T47D (cell line): ENCODE results near the gene CHST11.

Source experiments
- DNase-seq, 2 experiments: peaks; one replicate each; pipeline versions ENCODE4 v3.0.0 to v3.0.0-alpha.2; 2011 to 2012; ENCODE audit warnings: low read depth in 1 of 2, low spot score in 1 of 2
- JUND ChIP-seq: IDR thresholded peaks from 2 replicates; pipeline ENCODE4 v1.6.1; 2012; ENCODE audit warnings: low read depth
- in situ Hi-C: cut with HindIII; loops from 2 replicates; pipeline ENCODE4 v1.10.0; 2016; ENCODE audit warnings: low sequenced_read_pairs, low pct_unique_long_range_greater_than_20kb

The CHST11 gene

DNA sequence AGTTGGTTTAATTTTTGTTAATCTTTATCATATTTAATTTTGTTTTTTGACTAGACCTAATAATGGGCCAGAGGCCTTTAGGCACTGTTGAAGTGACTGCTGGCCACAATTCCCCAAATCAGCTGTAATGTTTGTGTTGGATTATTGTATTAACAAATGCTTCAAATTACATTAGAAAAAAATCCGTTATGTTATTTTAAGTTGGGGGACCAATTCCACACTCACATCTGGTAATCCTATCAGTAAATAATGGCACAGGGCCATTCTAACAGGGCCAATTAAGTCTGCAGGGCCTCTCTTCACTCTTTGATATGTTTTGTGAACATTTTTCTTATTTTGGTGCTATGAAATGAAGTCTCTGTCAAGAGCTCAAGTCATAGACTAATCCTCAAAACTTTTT is 39.6 kb downstream of the CHST11 start:
- in situ Hi-C loops = no loop called here
- no peak for TF ChIP-seq JUND
- no peak for DNase-seq

DNA sequence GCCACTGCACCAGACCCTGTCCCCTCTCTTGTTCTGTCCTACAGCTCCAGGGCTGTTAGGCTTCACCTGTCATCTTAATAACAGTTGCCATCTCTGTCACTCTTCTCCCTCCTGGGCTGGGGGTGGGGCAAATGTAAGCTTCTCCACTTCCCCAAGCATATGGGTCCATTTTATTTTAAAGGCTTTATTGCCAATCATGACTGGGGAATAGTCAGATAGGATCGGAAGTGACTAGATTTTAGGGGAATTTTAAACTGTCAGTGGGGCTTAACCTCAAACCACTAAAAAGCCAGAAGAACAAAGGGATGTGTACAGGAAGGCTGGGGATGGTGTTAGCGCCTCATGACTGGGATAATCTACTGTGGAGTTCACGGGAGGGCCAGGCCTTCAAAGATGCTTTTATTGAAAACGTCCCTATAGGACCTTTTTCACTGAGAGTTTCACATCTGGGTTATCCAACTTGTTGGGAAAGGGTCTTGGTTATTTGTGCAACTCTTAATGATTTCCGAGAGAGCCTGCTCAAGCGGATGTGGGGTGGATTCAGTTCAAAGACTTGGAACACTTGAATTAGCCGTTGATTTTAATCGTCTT is 41.6 kb downstream of the CHST11 start:
- TF ChIP-seq JUND = no peak
- no peak for DNase-seq
- in situ Hi-C loops = no loop called here

DNA sequence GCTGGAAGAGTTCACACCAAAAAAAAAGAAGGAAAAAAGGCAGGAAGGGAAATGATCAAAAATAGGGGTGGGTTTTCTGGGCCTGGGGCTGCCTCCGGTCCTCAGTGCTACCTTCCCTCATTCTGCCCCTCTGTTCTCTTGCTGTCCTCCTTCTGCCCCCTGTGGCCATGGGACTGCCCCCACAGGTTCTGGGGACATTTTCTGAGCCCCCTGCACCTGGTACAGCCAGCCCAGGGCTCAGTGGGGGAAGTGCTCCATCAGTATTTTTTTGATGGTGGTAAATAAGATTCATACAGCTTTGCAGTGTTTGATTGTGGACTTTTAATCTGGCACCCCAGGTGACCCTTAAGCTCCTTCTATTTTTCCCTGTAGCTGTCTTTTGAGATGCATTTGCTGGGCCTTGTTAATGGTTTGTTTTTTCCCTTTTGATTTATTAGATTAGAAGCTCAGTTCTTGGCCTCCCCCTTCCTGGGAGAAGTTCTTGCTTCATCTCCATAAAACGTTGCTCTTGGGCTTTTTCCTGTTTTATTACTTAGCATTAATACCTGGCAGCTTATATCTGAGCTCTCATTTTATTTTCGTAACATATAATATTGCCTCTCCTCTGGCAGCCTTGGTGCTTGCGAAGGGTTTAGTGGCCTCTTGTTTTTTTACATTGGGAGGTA is 43.1 kb downstream of the CHST11 start:
- in situ Hi-C loops = no loop called here
- DNase-seq = no peak
- TF ChIP-seq JUND = no peak

DNA sequence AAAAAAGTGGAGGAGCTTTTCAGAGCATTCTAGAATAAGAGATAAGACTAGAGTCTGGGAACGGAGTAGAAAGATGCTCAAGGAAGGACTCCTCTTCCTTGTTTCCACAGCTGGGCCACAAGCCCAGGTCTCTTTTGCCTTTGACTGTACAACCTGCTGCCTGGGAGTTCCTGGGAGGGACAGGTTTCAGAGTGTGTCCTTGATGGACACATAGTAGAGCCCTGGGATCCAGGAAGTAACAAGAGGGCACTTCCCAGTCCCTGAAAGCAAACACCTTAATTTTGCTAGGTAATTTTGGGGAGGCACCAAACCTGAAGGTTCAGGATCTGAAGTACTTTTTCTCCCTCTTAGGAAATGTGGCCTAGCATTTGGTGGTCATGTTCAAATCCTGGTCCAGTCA is 44.4 kb downstream of the CHST11 start:
- DNase-seq = no peak

DNA sequence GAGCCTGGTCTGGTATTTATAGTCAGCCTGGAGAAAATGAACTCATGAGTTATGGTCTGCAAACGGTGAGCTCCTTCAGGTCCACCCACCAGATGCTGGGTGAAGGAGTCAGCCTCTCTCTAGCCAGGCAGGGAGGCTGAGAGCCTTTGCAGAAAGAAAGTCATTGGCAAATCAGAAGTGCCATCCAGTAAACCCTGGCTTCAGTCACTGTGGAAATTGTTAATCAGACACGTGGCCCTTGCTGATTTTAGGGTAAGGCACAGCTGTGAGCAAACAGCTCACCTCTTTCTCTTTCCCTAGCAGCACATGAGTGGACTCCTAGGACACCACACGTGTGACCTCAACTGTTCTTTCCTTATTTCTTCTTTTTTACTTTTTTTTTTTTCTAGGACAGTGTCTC is 44.9 kb downstream of the CHST11 start:
- no peak for TF ChIP-seq JUND
- DNase-seq = no peak
- in situ Hi-C loops = no loop called here

More for the DNA sequence above, 44.4 kb downstream of the CHST11 start:
- in situ Hi-C loops = no loop called here
- no peak for TF ChIP-seq JUND

DNA sequence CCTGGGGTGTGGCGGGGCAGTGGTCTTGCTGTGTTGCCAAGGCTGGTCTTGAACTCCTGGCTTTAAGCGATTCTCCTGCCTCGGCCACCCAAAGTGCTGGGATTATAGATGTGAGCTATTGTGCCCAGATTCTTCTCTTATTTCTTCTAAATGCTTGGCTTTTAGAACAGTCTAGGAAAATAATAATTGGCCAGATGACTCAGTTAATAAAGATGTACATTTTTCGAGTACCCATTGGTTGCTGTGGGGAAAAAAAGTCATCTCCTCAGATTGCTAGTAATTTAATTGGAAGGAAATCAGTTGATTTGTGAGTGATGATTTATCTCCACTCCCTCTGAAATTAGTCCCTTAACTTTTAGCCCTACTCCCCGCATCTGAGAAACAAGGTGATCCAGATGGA is 45.5 kb downstream of the CHST11 start:
- in situ Hi-C loops = no loop called here
- no peak for TF ChIP-seq JUND

DNA sequence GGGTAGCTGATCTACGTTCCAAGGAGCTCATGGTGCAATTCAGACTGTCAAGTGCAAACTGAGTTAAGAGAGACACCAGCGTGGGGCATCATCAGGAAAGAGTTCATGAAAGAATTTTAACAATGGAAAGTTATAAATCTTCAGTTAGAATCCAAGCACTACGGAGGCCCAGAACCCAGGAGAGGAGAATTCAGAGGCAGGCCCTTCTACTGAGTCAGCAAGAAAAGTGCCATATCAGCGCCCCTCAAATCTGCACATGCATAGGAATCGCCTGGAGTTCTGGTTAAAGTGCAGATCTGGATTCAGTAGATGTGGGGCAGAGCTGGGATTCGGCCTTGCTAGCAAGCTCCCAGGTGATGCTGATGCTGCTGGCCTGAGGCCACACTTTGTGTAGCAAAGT is 45.9 kb downstream of the CHST11 start:
- TF ChIP-seq JUND = no peak
- in situ Hi-C loops = no loop called here
- no peak for DNase-seq

More for the DNA sequence above, 45.5 kb downstream of the CHST11 start:
- no peak for DNase-seq

DNA sequence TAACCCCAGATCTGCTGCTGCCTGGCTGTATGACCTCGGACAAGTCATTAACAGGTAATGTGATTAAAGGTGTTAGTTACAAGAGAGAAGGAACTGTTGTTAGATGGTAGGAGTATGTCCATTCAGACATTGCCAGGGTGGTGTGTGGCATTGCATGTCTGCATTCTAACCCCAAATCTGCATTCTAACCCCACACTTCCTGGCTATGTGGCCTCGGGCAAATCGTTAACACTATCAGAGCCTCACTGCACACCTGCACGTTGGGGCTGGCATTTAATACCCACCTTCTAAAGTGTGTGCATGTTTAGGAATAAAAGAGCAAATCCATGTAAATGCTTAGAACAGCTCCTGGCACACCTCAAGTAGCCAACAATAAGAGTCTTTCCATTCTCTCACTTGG is 46.4 kb downstream of the CHST11 start:
- no peak for DNase-seq
- in situ Hi-C loops = no loop called here
- no peak for TF ChIP-seq JUND

DNA sequence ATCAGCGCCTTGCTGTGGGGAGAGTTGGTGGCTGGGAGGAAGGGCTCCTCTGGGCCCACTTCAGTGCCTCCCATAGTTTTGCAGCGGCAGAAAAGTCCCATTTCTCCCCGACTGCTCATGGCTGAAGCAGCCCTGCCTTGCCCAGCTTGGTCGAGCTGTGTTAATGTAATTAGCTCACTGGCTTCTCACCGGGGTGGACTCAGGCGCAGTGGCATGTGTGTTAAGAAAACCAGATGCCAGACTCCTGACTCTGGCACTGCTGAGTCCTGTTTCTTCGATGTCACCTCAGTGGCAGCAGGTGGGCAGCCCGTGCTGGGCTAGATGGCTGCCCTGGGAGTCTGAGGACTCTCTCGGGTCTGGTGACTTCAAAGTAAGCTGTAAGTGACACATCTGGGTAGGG is 47.4 kb downstream of the CHST11 start:
- in situ Hi-C loops = no loop called here
- TF ChIP-seq JUND = no peak
- DNase-seq = no peak

DNA sequence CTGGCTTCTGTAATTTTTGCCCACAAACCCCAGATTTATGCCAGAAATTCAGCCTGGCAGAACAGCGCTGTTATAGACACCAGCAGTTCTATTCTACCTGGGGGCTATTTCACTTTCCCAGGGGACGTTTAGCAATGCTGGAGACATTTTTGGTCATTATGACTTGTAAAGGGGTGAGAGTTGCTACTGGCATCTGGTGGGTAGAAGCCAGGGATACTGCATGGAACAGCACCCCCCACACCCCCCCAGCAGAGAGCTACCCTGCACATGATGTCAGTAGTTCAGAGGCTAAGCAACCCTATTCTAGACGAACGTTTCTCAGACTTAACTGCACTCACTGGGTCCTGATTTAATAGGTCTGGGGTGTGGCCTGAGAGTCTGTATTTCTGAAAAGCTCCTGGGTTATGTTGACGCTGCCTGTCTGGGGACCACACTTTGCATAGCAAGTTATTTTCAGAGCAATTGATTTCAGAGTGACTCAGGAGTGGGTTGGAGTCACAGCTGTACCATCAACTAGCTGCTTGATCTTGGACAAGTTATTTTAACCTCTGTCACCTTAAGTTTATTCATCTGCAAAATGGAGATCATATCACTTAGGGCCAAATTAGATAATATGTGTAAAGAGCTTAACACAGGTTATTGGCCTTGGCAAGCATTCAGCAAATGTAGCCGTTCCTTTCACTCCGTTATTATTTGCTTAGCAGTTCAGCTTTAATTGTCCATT is 48.5 kb downstream of the CHST11 start:
- in situ Hi-C loops = no loop called here
- DNase-seq = no peak

DNA sequence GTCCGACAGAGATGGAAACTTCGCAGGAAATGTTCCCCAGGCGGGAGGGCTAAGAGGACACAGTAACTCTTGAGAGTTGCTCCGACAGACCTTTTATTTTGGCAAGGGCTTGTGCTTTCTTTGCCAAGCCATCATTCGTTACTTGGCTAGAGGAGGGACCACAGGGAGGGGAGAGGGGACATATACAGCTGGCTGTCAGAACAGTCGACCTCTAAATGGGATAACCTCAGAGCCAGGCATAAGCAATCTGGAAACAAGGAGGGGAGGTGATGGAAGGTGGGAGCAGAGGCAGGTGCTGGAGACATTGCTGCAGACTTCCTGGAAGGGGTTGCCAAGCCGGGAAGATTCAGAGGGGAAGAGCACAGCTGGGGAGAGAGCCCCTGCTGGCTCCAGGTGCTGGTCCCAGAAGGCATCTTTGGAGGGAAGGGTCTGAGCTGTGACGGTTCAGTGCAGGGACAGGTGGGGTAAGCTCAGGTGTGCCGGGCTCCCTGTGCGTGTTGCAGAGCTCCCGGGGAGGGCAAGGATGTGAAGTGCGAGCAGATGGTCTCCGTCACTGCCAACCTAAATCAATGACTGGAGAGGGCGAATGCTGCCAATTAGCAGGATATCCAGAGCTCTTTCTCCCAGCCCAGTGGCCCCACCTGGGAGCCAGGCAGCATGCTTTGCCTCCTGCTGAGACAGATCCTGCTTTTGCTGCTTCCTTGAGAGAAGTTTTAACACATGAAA is 50.1 kb downstream of the CHST11 start:
- no peak for DNase-seq
- no peak for TF ChIP-seq JUND
- in situ Hi-C loops = no loop called here

More for the DNA sequence above, 48.5 kb downstream of the CHST11 start:
- no peak for TF ChIP-seq JUND

DNA sequence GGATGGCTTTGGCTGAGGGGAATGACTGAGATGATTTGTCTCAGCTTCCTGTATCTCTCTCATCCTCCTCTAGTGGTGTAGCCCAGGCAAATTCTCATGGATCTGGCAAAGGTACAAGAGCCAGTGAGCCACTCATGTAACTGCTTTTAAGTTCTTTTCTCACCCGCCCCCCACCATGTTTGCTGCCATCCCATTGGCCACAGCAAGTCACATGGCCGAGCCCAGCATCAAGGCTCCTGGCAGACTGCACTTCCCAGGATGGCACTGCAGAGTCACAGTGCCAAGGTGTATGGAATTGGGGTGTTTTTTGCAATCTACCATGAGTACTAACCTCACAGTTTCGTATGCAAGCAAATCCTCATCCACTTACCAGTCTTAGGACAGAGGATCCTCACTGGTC is 50.9 kb downstream of the CHST11 start:
- in situ Hi-C loops = no loop called here
- DNase-seq = peak in 1 of 2 experiments; percentile 36
- TF ChIP-seq JUND = no peak
